ENCODE data around the gene PLXNB2.

Gene PLXNB2

GRCh38 chr22:50260434-50260800, 47.0 kb downstream of the PLXNB2 start:
- peak overlapping the region in 4 of 5 donors; percentile 53 to 71 (median 54) for H3K4me3 ChIP-seq (ENCODE audit: low read depth in 1 of 5, low read length in 5 of 5)
- H3K4me1 ChIP-seq (ENCODE audit: control insufficient read depth in 5 of 5, insufficient read depth in 5 of 5, low read length in 5 of 5) = peaks cover 0 to 28% (median 23%) of the 10 kb centered on the region in 5 donors
- peak overlapping the region in 2 of 5 donors; percentile 53 to 59 for H3K9ac ChIP-seq (ENCODE audit: low read length in 5 of 5)
- peaks cover 16 to 33% (median 20%) of the 10 kb centered on the region in 5 donors for H3K27me3 ChIP-seq (ENCODE audit: control insufficient read depth in 5 of 5, insufficient read depth in 4 of 5, low read length in 5 of 5)
- no peaks in the 10 kb centered on the region for H3K9me3 ChIP-seq (ENCODE audit: control insufficient read depth in 5 of 5, low read length in 5 of 5)
- peaks cover 0 to 10% (median 5%) of the 10 kb centered on the region in 5 donors for H3K36me3 ChIP-seq (ENCODE audit: control insufficient read depth in 5 of 5, insufficient read depth in 5 of 5, low read length in 5 of 5)
- no peak overlapping the region for H3K27ac ChIP-seq (ENCODE audit: low read depth, low read length)

GRCh38 chr22:50259302-50259701, 48.1 kb downstream of the PLXNB2 start:
- Histone ChIP-seq H3K36me3 (ENCODE audit: control insufficient read depth in 5 of 5, insufficient read depth in 5 of 5, low read length in 5 of 5) (peaks cover 0 to 6% (median under 1%) of the 10 kb centered on the region in 5 donors), H3K27ac (ENCODE audit: low read depth, low read length) (no peak overlapping the region), H3K4me1 (ENCODE audit: control insufficient read depth in 5 of 5, insufficient read depth in 5 of 5, low read length in 5 of 5) (peaks cover 0 to 28% (median 23%) of the 10 kb centered on the region in 5 donors), H3K9me3 (ENCODE audit: control insufficient read depth in 5 of 5, low read length in 5 of 5) (no peaks in the 10 kb centered on the region), H3K9ac (ENCODE audit: low read length in 5 of 5) (no peak overlapping the region), H3K27me3 (ENCODE audit: control insufficient read depth in 5 of 5, insufficient read depth in 4 of 5, low read length in 5 of 5) (peaks cover 16 to 33% (median 20%) of the 10 kb centered on the region in 5 donors), H3K4me3 (ENCODE audit: low read depth in 1 of 5, low read length in 5 of 5) (no peak overlapping the region)

GRCh38 chr22:50258361-50259292, 48.8 kb downstream of the PLXNB2 start:
- Histone ChIP-seq H3K27ac (ENCODE audit: low read depth, low read length) (no peak overlapping the region), H3K9me3 (ENCODE audit: control insufficient read depth in 5 of 5, low read length in 5 of 5) (no peaks in the 10 kb centered on the region), H3K4me1 (ENCODE audit: control insufficient read depth in 5 of 5, insufficient read depth in 5 of 5, low read length in 5 of 5) (peaks cover 0 to 28% (median 23%) of the 10 kb centered on the region in 5 donors), H3K27me3 (ENCODE audit: control insufficient read depth in 5 of 5, insufficient read depth in 4 of 5, low read length in 5 of 5) (peaks cover 16 to 33% (median 20%) of the 10 kb centered on the region in 5 donors), H3K4me3 (ENCODE audit: low read depth in 1 of 5, low read length in 5 of 5) (no peak overlapping the region), H3K9ac (ENCODE audit: low read length in 5 of 5) (no peak overlapping the region), H3K36me3 (ENCODE audit: control insufficient read depth in 5 of 5, insufficient read depth in 5 of 5, low read length in 5 of 5) (peaks cover 0 to 6% (median 0%) of the 10 kb centered on the region in 5 donors)

DNA sequence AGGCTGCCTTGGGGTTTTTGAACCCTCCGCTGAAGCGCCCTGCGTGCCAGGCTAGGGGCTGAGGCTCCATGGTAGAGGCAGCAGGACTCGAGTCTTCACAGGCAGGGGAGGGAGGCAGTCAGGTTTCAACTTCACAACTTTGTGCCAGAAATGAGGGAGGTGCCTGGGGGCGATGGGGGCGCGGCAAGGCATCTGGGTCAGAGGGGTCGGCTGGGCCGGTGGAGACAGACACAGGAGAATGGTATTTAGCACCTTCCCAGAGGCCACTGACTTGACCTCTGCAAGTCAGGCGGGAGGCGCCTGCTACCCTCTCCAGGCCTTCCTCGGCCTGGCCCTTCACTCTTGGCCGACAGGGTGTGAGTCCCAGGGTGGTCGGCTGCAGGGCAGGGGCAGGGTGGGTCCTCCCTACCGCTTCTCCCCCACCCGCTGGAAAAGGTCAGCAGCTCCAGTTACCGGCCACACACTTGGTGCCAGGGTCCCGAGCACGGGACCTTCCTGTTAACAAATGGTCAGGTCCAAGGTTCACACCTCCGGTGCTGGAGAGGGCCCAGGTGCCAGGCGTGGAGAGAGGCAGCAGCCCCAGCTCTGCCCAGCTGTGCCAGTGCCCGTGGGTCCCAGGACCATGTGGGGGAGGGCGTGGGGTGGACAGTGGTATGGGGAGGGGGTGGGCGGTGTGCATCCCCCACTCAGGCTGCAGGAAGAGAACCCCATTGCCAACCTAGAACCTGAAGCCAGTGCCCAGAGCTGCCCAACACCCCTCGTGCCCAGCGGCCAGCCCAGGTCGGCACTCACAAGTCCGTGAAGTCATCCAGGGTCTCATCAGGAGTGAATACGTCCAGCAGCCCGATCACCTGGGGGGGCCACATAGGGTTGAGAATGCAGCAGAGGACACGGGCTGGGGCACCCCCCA, 49.7 kb downstream of the PLXNB2 start:
- Histone ChIP-seq H3K36me3 (ENCODE audit: control insufficient read depth in 5 of 5, insufficient read depth in 5 of 5, low read length in 5 of 5) (peaks cover 0 to 6% (median 0%) of the 10 kb centered on the region in 5 donors), H3K9me3 (ENCODE audit: control insufficient read depth in 5 of 5, low read length in 5 of 5) (no peaks in the 10 kb centered on the region), H3K4me3 (ENCODE audit: low read depth in 1 of 5, low read length in 5 of 5) (no peak overlapping the region), H3K27me3 (ENCODE audit: control insufficient read depth in 5 of 5, insufficient read depth in 4 of 5, low read length in 5 of 5) (peaks cover 11 to 28% (median 18%) of the 10 kb centered on the region in 5 donors), H3K27ac (ENCODE audit: low read depth, low read length) (no peak overlapping the region), H3K4me1 (ENCODE audit: control insufficient read depth in 5 of 5, insufficient read depth in 5 of 5, low read length in 5 of 5) (peaks cover 0 to 20% (median 18%) of the 10 kb centered on the region in 5 donors), H3K9ac (ENCODE audit: low read length in 5 of 5) (no peak overlapping the region)

- H3K27me3 ChIP-seq (ENCODE audit: control insufficient read depth in 5 of 5, insufficient read depth in 4 of 5, low read length in 5 of 5) = peaks cover 6 to 21% (median 12%) of the 10 kb centered on the region in 5 donors
- no peak overlapping the region for H3K27ac ChIP-seq (ENCODE audit: low read depth, low read length)
- H3K36me3 ChIP-seq (ENCODE audit: control insufficient read depth in 5 of 5, insufficient read depth in 5 of 5, low read length in 5 of 5) = peaks cover 0 to 6% (median 0%) of the 10 kb centered on the region in 5 donors
- no peak overlapping the region for H3K9ac ChIP-seq (ENCODE audit: low read length in 5 of 5)
- H3K4me3 ChIP-seq (ENCODE audit: low read depth in 1 of 5, low read length in 5 of 5) = no peak overlapping the region
- no peaks in the 10 kb centered on the region for H3K9me3 ChIP-seq (ENCODE audit: control insufficient read depth in 5 of 5, low read length in 5 of 5)
- peaks cover 0 to 17% (median 13%) of the 10 kb centered on the region in 5 donors for H3K4me1 ChIP-seq (ENCODE audit: control insufficient read depth in 5 of 5, insufficient read depth in 5 of 5, low read length in 5 of 5)
These were observed 50.4 kb downstream of the PLXNB2 start for GRCh38 chr22:50257041-50257440.

DNA sequence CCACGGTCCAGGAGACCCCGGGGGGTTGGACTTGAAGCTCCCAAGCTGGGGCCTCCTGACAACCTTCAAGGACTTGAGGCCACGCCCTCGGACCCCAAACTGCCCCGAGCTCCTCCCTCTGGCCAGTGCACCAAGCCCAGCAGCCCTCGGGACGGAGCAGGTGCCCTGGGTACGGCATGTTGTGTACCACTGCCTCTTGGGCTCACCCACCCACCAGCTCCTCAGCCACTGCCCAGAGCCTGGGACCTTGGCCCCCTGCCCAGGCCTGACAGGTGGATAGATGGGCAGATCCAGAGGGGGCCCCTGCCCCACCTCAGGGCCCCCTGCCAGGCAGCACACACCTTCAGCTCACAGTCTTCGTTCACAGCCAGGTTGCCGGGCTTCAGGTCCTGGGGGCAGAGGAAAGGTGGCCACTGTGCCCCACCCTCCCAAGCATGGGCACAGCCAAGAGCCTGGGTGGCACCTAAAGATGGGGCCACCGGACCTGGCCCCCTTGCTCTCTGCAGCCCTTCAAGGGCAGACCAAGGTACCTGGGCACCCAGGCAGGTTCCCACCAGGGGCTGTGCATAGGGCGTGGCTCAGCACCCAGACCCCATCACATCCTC, 51.1 kb downstream of the PLXNB2 start:
- Histone ChIP-seq H3K27ac (ENCODE audit: low read depth, low read length) (no peak overlapping the region), H3K4me1 (ENCODE audit: control insufficient read depth in 5 of 5, insufficient read depth in 5 of 5, low read length in 5 of 5) (peaks cover 0 to 22% (median 18%) of the 10 kb centered on the region in 5 donors), H3K36me3 (ENCODE audit: control insufficient read depth in 5 of 5, insufficient read depth in 5 of 5, low read length in 5 of 5) (peaks cover 0 to 6% (median 0%) of the 10 kb centered on the region in 5 donors), H3K9me3 (ENCODE audit: control insufficient read depth in 5 of 5, low read length in 5 of 5) (no peaks in the 10 kb centered on the region), H3K9ac (ENCODE audit: low read length in 5 of 5) (no peak overlapping the region), H3K27me3 (ENCODE audit: control insufficient read depth in 5 of 5, insufficient read depth in 4 of 5, low read length in 5 of 5) (peaks cover 5 to 20% (median 10%) of the 10 kb centered on the region in 5 donors), H3K4me3 (ENCODE audit: low read depth in 1 of 5, low read length in 5 of 5) (no peak overlapping the region)

- Histone ChIP-seq H3K4me1 (ENCODE audit: control insufficient read depth in 5 of 5, insufficient read depth in 5 of 5, low read length in 5 of 5) (peaks cover 0 to 24% (median 18%) of the 10 kb centered on the region in 5 donors), H3K9ac (ENCODE audit: low read length in 5 of 5) (no peak overlapping the region), H3K36me3 (ENCODE audit: control insufficient read depth in 5 of 5, insufficient read depth in 5 of 5, low read length in 5 of 5) (peaks cover 0 to 6% (median 0%) of the 10 kb centered on the region in 5 donors), H3K27ac (ENCODE audit: low read depth, low read length) (no peak overlapping the region), H3K27me3 (ENCODE audit: control insufficient read depth in 5 of 5, insufficient read depth in 4 of 5, low read length in 5 of 5) (peaks cover 5 to 20% (median 10%) of the 10 kb centered on the region in 5 donors), H3K4me3 (ENCODE audit: low read depth in 1 of 5, low read length in 5 of 5) (no peak overlapping the region), H3K9me3 (ENCODE audit: control insufficient read depth in 5 of 5, low read length in 5 of 5) (no peaks in the 10 kb centered on the region)
These were observed 51.8 kb downstream of the PLXNB2 start for GRCh38 chr22:50255607-50256006.

DNA sequence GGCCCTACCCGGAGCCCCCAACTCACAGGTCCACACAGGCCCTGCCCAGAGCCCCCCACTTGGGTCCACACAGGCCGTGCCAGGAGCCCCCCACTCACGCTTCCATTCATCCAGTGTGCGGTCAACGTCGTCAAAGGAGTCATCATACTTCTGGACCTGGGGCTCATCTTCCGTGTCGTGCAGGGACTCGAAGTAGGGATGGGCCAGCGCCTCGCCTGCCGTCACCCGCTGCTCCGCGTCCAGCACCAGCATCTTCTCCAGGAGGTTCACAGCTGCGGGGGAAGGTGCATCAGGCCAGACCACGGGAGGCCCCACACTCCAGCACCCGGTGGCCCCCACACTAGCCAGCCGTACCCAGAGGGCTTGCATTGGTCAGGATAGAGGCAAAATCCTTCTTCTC, 52.3 kb downstream of the PLXNB2 start:
- peaks cover 3 to 24% (median 19%) of the 10 kb centered on the region in 5 donors for H3K4me1 ChIP-seq (ENCODE audit: control insufficient read depth in 5 of 5, insufficient read depth in 5 of 5, low read length in 5 of 5)
- H3K9ac ChIP-seq (ENCODE audit: low read length in 5 of 5) = no peak overlapping the region
- H3K36me3 ChIP-seq (ENCODE audit: control insufficient read depth in 5 of 5, insufficient read depth in 5 of 5, low read length in 5 of 5) = peaks cover 0 to 6% (median 0%) of the 10 kb centered on the region in 5 donors
- no peaks in the 10 kb centered on the region for H3K9me3 ChIP-seq (ENCODE audit: control insufficient read depth in 5 of 5, low read length in 5 of 5)
- H3K4me3 ChIP-seq (ENCODE audit: low read depth in 1 of 5, low read length in 5 of 5) = no peak overlapping the region
- H3K27me3 ChIP-seq (ENCODE audit: control insufficient read depth in 5 of 5, insufficient read depth in 4 of 5, low read length in 5 of 5) = peaks cover 5 to 18% (median 10%) of the 10 kb centered on the region in 5 donors
- no peak overlapping the region for H3K27ac ChIP-seq (ENCODE audit: low read depth, low read length)

- Histone ChIP-seq H3K4me3 (ENCODE audit: low read depth in 1 of 5, low read length in 5 of 5) (no peak overlapping the region), H3K36me3 (ENCODE audit: control insufficient read depth in 5 of 5, insufficient read depth in 5 of 5, low read length in 5 of 5) (peaks cover 0 to 6% (median 2%) of the 10 kb centered on the region in 5 donors), H3K9ac (ENCODE audit: low read length in 5 of 5) (no peak overlapping the region), H3K27me3 (ENCODE audit: control insufficient read depth in 5 of 5, insufficient read depth in 4 of 5, low read length in 5 of 5) (peaks cover 5 to 16% (median 10%) of the 10 kb centered on the region in 5 donors), H3K27ac (ENCODE audit: low read depth, low read length) (no peak overlapping the region), H3K4me1 (ENCODE audit: control insufficient read depth in 5 of 5, insufficient read depth in 5 of 5, low read length in 5 of 5) (peaks cover 5 to 32% (median 25%) of the 10 kb centered on the region in 5 donors), H3K9me3 (ENCODE audit: control insufficient read depth in 5 of 5, low read length in 5 of 5) (no peaks in the 10 kb centered on the region)
These were observed 53.5 kb downstream of the PLXNB2 start for GRCh38 chr22:50253941-50254340.

All from subcutaneous abdominal adipose tissue (tissue), 5 donors.